Large intestine (tissue), 3 donors: ENCODE measurements around the gene CCR2. TPM values are rescaled to one million over a fixed set of nuclear protein-coding genes. Genes with fewer than 3 reads are reported as not detected.
"Not testable (repeated sequence)": the region's sequence is repeated elsewhere in the genome, so short reads cannot be mapped to it uniquely, and the experiment has no call there.

ENCODE experiments used
- DNase-seq, 2 donors: peaks; one replicate each; pipeline versions ENCODE4 v3.0.0 to v3.0.0-alpha.2; 2013
- H3K27ac ChIP-seq: one replicate; pipeline ENCODE4 v1.5.1; 2013; ENCODE audit warnings: low read length
- H3K27me3 ChIP-seq: 2 replicates; pipeline ENCODE4 v1.6.1; 2013; ENCODE audit warnings: low read length; ENCODE audit not compliant: control insufficient read depth, insufficient read depth
- H3K36me3 ChIP-seq: 2 replicates; pipeline ENCODE4 v1.6.1; 2013; ENCODE audit warnings: low read length; ENCODE audit not compliant: control insufficient read depth, insufficient read depth
- H3K4me1 ChIP-seq: one replicate; pipeline ENCODE4 v1.6.1; 2013; ENCODE audit warnings: low read length; ENCODE audit not compliant: control insufficient read depth, insufficient read depth
- H3K4me3 ChIP-seq: one replicate; pipeline ENCODE4 v1.5.1; 2013; ENCODE audit warnings: low read length
- H3K9me3 ChIP-seq: one replicate; pipeline ENCODE4 v1.6.1; 2013; ENCODE audit warnings: mild to moderate bottlenecking, low read depth, low read length, moderate library complexity; ENCODE audit not compliant: control insufficient read depth
- WGBS: methylation state at CpG from one replicate; pipeline ENCODE4 v1.1.5; 2013; ENCODE audit warnings: low lambda C conversion rate; ENCODE audit not compliant: insufficient coverage; 5-methylcytosine and 5-hydroxymethylcytosine counted together
- polyA plus RNA-seq: library from polyadenylated mRNA; unstranded; fragments of 120-200 nt; gene quantifications from one replicate; pipeline ENCODE4 v1.2.1, GENCODE V29; 2013

Gene CCR2
- polyA plus RNA-seq, 1 donor: 1.3 TPM

DNA sequence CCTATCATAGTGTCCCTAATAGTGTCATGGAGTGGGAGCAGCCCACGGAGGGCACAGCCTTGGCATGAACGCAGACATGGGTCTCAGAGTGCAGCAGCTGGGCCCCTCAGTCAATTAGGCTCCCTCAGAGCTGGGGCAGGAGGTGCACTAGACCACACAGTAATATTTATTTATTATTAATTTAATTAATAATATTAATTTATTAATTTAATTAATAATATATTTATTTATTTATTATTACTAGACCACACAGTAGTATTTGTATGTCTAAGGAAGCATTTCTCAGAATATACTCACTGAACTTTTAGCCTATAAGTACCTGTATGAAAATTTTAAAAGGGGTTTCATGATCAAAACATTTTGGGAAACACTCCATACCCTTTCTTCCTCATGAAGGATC, 47.7 kb downstream of the CCR2 start:
- no CpG with 5 or more reads among the region's 2 CpGs for WGBS
- Histone ChIP-seq H3K36me3 (no peaks in the 10 kb centered on the region), H3K4me1 (peaks cover 26% of the 10 kb centered on the region), H3K4me3 (no peak overlapping the region), H3K9me3 (no peaks in the 10 kb centered on the region), H3K27ac (no peak overlapping the region), H3K27me3 (no peaks in the 10 kb centered on the region)
- DNase-seq: no peak

DNA sequence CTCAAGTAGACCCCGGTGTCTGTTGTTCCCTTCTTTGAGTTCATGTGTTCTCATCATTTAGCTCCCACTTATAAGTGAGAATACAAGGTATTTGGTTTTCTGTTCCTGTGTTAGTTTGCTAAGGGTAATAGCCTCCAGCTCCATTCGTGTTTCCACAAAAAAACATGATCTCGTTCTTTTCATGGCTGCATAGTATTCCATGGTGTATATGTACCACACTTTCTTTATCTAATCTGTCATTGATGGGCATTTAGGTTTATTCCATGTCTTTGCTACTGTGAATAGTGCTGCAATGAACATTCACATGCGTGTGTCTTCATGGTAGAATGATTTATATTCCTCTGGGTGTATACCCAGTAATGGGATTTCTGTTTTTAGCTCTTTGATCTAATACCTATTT, 49.0 kb downstream of the CCR2 start:
- not testable (repeated sequence) for H3K9me3 ChIP-seq, H3K4me3 ChIP-seq, H3K27ac ChIP-seq, DNase-seq, H3K27me3 ChIP-seq, H3K36me3 ChIP-seq
- WGBS: 90% methylated on average over 2 of the region's 4 CpGs
- peaks cover 35% of the 10 kb centered on the region for H3K4me1 ChIP-seq

DNA sequence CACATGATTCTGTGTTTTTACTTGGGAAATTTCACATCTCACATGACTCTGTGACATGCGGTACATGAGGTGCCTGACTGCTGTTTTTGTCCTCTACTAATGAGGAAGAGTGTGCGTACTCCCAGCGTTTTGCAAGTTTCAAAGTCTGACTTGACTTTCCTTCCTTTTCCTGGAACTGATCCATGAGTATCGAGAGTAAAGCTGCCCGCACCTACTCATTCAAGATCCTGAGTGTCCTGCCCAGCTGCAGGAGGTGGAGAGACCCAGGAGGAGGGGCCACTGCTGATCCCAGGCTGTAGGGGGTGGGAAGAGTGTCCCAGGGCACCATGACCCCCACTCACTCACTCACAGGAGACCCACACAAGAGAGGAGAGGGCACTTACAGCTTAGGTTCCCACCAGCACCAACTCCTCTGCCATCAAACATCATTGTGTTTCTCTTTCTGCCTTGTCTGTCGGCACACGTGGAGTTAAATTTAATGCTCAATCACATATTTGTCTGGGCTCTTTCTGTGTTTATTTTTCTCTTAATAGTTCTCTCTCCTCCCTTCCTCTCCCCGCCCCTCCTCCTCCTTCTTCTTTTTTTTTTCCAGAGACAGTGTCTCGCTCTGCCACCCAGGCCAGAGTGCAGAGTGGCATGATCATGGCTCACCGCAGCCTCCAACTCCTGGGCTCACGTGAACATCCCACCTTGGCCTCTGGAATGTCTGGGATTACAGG, 51.5 kb downstream of the CCR2 start:
- Histone ChIP-seq H3K9me3 (no peaks in the 10 kb centered on the region), H3K27me3 (no peaks in the 10 kb centered on the region), H3K4me1 (peaks cover 37% of the 10 kb centered on the region), H3K4me3 (no peak overlapping the region), H3K36me3 (no peaks in the 10 kb centered on the region), H3K27ac (peak overlapping the region; percentile 98)
- WGBS: 4% methylated on average over 3 of the region's 11 CpGs
- peak; percentile 92 to 97 for DNase-seq

GRCh38 chr3:46406443-46406787, 52.5 kb downstream of the CCR2 start:
- Histone ChIP-seq H3K27ac (peak overlapping the region; percentile 98), H3K36me3 (no peaks in the 10 kb centered on the region), H3K4me1 (peaks cover 37% of the 10 kb centered on the region), H3K4me3 (no peak overlapping the region), H3K27me3 (no peaks in the 10 kb centered on the region), H3K9me3 (no peaks in the 10 kb centered on the region)
- DNase-seq: no peak
- WGBS: 60% methylated on average over 1 of the region's 4 CpGs

GRCh38 chr3:46406788-46407611, 53.1 kb downstream of the CCR2 start, which contains the start of the genes CCR5AS and CCRL2:
TSS of gene CCR5AS (minus strand) at chr3:46407066.
TSS of gene CCRL2 (plus strand) at chr3:46407259. CDS start at chr3:46408080, 821 bp downstream.
- DNase-seq: peak; percentile 94 to 96
- Histone ChIP-seq H3K4me3 (peak within 1 kb of the TSS; percentile 49), H3K4me1 (peaks cover 37% of the 10 kb centered on the region), H3K9me3 (no peaks in the 10 kb centered on the region), H3K36me3 (no peaks in the 10 kb centered on the region), H3K27me3 (no peaks in the 10 kb centered on the region), H3K27ac (peak within 1 kb of the TSS; percentile 98)
- WGBS: no CpG with 5 or more reads among the region's 20 CpGs

- Histone ChIP-seq H3K9me3 (no peaks in the 10 kb centered on the region), H3K27ac (peak overlapping the region; percentile 98), H3K4me3 (peak overlapping the region; percentile 49), H3K27me3 (no peaks in the 10 kb centered on the region), H3K36me3 (no peaks in the 10 kb centered on the region), H3K4me1 (peaks cover 37% of the 10 kb centered on the region)
- DNase-seq: peak in 1 of 2 donors; percentile 27
- no CpG with 5 or more reads among the region's 7 CpGs for whole genome bisulfite sequencing
Measured at GRCh38 chr3:46407970-46408369, 54.1 kb downstream of the CCR2 start.

DNA sequence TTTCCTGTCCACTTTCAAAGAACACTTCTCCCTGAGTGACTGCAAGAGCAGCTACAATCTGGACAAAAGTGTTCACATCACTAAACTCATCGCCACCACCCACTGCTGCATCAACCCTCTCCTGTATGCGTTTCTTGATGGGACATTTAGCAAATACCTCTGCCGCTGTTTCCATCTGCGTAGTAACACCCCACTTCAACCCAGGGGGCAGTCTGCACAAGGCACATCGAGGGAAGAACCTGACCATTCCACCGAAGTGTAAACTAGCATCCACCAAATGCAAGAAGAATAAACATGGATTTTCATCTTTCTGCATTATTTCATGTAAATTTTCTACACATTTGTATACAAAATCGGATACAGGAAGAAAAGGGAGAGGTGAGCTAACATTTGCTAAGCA, 54.9 kb downstream of the CCR2 start:
- Histone ChIP-seq H3K4me3 (no peak overlapping the region), H3K27ac (no peak overlapping the region), H3K27me3 (no peaks in the 10 kb centered on the region), H3K4me1 (peaks cover 33% of the 10 kb centered on the region), H3K9me3 (no peaks in the 10 kb centered on the region), H3K36me3 (no peaks in the 10 kb centered on the region)
- DNase-seq: no peak
- WGBS: 100% methylated on average over 2 of the region's 7 CpGs

DNA sequence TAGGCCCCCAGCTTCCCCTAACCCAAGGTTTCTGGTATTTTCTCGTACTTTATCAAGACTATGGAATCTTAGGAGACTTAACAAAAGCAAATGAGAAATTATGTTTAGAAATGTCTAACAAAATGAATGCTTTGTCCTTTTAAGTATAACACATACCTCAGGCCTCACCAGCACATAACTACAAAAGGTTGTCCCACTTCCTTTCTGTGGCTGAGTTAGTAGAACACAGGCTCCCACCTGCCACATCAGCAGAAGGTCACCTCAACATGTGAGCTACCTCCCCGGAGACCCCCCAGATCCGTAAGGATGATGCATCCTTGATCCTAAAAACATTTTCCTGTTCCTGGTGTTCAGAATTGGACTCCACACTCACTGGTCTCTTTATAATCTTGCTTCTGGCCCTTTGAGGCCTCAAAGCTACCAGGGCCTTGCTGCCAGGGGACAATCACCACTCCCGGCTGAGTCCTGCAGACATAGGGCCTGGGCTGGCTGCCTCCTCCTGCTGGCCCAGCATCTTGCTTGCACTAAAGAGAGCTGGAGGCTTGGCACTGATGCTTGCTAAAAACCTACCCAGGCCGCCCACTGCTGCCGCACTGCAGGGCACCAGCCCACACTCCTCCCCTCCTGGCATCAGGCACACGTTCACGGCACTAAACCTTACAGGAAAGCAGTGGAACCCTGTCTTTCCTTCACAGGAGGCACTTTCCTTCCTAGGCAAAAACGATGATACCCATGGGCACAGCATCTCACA, 56.0 kb downstream of the CCR2 start:
- DNase-seq: no peak
- no peaks in the 10 kb centered on the region for H3K9me3 ChIP-seq
- no peaks in the 10 kb centered on the region for H3K36me3 ChIP-seq
- H3K4me1 ChIP-seq: peaks cover 26% of the 10 kb centered on the region
- WGBS: 100% methylated on average over 1 of the region's 9 CpGs
- no peak overlapping the region for H3K27ac ChIP-seq
- no peaks in the 10 kb centered on the region for H3K27me3 ChIP-seq
- H3K4me3 ChIP-seq: no peak overlapping the region
